GM21576 (cell line): ENCODE data around the gene OLFM1.

Experiments
- ATAC-seq: cut with Tn5 transposase; IDR thresholded peaks from one replicate; pipeline ENCODE4 v1.9.1; 2021; ENCODE audit warnings: mild to moderate bottlenecking, moderate library complexity; ENCODE audit not compliant: unreplicated experiment

Gene OLFM1

DNA sequence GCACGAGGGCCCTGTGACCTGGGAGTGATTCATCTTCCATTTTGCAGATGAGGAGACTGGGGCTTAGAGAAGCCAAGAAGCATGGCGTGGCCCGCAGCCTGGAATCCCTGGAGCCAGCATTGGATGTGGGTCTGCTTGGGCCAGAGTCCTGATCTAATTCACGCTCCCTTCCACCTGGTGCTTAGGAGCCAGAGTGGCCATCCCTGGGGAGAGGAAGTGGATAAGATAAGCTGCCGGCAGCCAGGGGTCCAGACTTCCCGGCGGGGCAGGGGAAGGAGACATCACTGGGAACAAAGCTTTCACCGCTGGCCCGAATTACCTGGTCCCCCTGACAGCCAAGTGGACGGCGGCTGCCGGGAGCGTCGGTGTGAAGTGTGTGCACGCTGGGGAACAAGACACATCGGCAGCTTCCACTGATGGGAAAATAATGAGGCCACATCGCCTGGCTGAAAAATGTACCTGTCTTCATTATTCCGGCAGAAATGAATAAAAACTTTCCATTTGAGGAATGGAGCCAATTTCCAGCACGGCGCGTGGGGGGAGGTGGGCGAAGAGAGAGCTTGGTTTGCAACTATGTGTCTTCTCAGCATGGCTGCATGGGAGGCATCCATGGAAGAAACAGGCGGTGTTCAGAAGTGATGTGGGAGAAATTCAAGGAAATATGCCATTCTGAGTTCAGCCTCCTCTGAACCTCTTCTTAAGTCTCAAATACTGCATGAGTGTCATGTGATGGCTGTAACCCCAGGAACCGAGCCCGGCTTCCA, 78.5 kb downstream of the OLFM1 start:
- no peak for ATAC-seq

DNA sequence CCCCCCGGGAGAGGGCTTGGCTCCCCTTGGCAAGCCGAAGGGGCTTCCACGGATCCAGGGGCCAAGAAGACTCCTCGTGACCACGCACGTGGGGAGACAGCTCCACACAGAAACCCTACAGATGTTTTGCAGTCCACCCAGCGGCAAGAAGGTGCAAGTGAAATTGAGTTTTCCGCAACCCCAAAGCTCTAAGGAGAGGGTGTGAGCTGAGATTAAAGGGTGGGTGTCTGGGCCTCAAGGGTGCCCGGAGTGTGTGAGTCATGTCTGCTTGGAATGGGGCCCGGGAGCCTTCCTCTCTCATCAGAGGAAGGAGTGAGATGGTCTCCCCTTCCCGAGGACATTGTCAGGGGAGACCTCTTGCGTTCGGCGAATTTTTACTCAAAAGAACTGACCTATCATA, 79.1 kb downstream of the OLFM1 start:
- no peak for ATAC-seq

DNA sequence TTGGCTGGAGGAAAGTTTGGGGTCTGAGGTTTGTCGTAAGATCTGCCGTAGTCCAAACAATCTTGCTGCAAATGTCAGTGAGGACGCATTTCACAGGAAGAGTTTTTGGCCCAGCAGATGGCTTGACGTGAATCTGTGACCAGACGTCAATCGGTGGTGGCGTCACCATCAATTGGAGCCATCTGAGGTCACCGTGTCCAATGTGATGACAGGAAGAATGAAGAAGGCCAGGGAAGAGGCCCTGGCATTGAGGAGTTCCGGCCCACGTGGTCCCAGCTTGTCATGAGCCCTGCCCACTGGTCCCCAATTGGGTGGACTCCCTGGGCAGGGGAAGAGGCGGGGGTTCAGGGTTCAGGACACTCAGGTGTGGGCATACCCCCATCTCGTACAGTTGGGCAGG, 79.9 kb downstream of the OLFM1 start:
- no peak for ATAC-seq

DNA sequence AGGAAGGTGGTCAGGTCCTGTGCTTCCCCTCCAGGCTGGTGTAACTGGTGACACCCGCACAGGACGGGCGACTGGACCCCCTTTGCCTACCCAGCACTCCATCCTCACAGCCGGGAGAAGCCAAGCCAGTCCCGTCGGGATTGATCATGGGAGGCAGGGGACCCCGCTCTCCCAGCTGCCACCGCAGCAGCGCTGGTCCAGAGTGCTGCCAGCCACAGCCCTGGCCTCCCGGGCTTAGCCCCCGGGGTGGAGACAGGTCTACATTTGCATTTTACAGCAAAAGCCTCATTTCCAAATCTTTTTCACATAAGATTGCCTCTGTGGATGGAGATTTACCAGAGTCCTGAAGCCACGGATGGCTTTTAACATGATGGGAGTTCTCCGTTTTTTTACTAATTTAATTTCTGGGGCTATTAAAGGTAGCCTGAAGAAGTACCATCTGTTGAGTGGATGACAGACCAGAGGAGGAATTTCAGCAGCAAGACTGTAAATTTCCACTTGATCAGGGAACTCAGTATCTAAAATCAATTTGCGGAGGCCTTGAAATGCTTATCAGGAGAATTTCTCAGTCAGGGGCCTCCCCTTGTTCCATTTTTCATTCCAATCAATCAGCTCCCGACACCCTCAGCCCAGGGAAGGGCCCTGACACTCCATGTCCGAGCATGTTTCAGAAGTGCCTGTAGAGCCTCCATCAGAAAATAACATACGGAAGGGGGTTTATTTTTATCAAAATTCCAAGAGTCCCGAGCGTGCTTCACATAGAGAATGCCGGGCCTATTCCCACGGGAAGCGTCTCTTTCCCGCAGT, 80.6 kb downstream of the OLFM1 start:
- no peak for ATAC-seq

DNA sequence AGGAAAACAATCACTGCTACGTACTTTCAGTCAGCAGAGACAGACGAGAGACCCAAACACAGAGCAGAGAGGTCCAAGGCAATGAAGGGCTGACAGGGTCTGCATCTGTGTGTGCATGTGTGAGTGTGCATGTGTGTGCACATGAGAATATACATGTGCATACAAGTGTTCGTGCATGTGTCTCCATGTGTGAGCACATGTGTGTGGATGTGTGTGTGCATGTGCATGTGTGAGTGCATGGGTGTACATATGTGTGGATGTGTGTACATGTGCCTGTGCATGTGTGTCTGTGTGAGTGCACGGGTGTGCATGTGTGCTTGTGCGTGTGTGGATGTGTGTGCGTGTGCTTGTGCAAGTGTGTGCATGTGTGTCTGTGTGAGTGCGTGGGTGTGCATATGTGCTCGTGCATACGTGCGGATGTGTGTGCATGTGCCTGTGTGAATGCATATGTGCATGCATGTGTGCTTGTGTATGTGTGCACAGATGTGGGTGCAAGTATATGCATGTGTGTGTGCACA, 82.3 kb downstream of the OLFM1 start:
- no peak for ATAC-seq

DNA sequence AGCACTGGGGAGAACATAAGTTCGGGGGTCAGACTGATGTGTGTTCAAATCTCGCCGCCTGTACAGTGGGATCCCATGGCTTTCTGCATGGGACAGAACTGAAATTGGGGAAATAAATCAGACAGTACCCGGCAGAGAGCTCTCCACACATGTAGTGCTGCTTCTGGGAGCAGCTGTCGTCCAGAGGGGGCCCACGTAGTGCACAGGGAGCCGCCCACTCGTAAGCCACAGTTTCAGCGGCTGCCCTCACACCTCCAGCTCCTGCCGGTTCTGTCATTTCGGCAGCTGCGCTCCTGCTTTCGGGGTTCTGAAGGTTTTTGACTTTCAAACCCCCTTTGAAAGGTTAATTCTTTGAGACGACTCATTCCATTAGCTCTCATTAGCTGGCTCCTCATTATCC, 83.1 kb downstream of the OLFM1 start:
- ATAC-seq: no peak
